CD4-positive, alpha-beta T cell treated with Interleukin-4 for 4 hours (primary cell): ENCODE results near the gene FBLL1.
"Not testable (repeated sequence)": the region's sequence is repeated elsewhere in the genome, so short reads cannot be mapped to it uniquely, and the experiment has no call there.

ENCODE experiments used
- DNase-seq: peaks from one replicate; pipeline ENCODE4 v3.0.0-alpha.2; 2020

FBLL1 gene

GRCh38 chr5:168553377-168554130 is 24.4 kb downstream of the FBLL1 start:
- DNase-seq: no peak

DNA sequence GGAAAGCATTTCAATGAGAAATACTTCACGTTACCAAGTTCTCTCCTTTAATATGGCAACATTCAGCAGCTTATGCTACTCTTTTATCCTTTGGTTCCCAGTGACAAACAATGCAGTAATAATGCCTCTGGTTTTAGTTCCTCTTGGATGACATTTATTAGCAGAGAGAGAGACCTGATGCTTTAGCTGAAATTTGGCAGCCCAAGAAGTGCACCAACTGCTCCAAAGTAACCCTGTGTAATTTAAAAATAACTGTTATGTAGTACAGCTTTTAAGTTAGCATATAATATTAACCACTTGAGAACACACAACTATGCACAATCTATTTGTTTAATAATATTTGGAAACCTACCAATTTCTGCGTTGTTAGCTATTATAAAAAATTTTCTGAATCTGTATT is 28.3 kb downstream of the FBLL1 start:
- no peak for DNase-seq

DNA sequence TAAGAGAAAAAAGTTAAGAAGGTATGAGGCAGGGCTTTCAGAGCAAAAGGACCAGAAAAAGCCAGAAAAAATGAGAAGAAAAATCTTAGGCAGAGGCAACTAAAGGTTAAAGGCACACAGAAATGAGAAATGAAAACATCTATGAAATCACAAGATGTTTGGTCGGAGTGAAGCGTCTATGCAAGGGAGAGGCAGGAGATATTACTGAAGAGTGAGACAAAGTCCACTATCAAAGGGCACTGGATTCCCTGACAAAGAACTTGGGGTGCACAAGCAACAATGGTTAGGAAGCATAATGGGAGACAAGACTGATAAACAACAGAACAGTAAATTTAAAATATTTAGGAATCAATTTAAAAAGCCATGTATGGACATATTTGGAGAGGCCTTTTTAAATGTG is 33.2 kb downstream of the FBLL1 start:
- DNase-seq: no peak

- DNase-seq: no peak
Measured at GRCh38 chr5:168563959-168564358, 34.9 kb downstream of the FBLL1 start.

- DNase-seq: no peak
Measured at GRCh38 chr5:168568738-168569137, 39.6 kb downstream of the FBLL1 start.

- no peak for DNase-seq
Measured at GRCh38 chr5:168570490-168571328, 41.6 kb downstream of the FBLL1 start.

- not testable (repeated sequence) for DNase-seq
Measured at GRCh38 chr5:168573663-168574062, 44.6 kb downstream of the FBLL1 start.

DNA sequence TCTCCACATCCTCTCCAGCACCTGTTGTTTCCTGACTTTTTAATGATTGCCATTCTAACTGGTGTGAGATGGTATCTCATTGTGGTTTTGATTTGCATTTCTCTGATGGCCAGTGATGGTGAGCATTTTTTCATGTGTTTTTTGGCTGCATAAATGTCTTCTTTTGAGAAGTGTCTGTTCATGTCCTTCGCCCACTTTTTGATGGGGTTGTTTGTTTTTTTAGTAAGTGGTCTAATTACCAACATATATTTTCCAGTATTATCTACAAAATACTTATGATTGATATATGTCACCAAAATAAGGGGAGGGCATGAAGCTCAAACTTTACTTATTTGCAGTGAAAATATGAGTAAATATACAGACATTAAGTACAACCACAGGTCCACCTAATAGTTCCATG is 45.1 kb downstream of the FBLL1 start:
- not testable (repeated sequence) for DNase-seq

GRCh38 chr5:168575391-168576372 is 46.6 kb downstream of the FBLL1 start:
- no peak for DNase-seq

DNA sequence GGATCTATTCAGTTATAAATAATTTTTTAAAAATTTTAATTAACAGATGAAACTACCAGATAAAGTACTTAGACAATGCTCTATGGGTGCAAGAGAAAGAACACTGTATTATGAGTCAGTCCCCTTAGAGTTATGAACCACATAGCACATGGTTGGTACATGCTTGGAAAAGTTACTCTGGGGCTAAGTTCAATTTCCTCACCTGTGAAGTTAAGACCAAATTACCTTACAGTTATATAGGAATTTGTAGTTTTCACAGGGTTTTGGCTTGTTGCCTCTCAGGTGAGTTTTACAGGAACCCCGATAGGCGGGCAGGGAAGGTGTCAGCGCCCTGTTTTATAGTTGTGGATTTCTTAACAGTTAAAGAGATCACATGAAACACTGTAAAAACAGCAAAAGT is 48.9 kb downstream of the FBLL1 start:
- DNase-seq: peak; percentile 2

GRCh38 chr5:168578538-168579487 is 49.7 kb downstream of the FBLL1 start, which contains the start of gene PANK3:
PANK3 (minus strand) TSS chr5:168579368; CDS start chr5:168579283, 85 bp downstream.
- peak; percentile 0 for DNase-seq

DNA sequence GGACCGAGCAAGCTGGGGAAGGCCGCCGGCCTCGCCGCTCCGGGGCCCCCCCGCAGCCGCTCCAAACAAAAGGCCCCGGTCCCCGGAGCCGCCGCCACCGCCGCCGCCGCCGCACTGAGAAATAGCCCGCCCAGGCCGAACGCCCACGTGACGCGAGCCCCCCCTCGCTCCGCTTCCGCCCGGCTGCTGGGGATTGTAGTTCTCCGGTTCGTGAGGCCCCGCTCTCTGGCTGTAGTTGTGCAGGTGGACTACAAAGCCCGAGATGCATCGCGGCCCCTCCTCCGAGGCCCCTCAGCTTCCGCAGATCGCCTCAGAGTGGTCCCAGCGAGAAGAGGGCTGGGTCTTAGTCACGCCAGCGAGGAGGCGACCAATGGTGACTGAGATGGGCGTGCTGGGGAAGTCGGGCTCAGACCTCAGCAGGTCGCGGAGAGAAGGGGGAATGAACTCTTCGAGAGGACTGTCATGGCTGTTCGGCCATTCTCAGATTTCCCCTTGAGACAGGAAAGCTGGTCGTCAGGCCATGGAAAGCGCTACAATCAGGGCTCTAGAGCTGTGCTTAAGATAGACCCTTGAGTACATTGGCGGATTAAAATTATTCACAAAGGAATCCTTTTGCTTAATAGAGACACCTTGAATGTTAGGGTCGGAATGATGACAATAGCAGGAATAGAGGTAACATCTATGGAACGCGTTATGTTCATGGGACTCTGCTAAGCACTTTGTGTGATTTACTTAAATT is 50.6 kb downstream of the FBLL1 start:
- DNase-seq: peak; percentile 98

- no peak for DNase-seq
Measured at GRCh38 chr5:168580227-168580508, 51.1 kb downstream of the FBLL1 start.
